H9 (cell line): ENCODE data around the gene KIF6. TPM values are rescaled to one million over a fixed set of nuclear protein-coding genes. Genes with fewer than 3 reads are reported as not detected.

ENCODE experiments used
- DNase-seq: peaks from one replicate; pipeline ENCODE4 v3.0.0-alpha.2; 2017
- H2AFZ ChIP-seq: one replicate; pipeline ENCODE4 v1.6.1; 2013; ENCODE audit warnings: mild to moderate bottlenecking, low read length, control low read depth, moderate library complexity
- H2AK5ac ChIP-seq: 2 replicates; pipeline ENCODE4 v1.6.1; 2013; ENCODE audit warnings: low read length, control low read depth, mixed read lengths; ENCODE audit not compliant: insufficient read length
- H2BK120ac ChIP-seq: one replicate; pipeline ENCODE4 v1.6.1; 2013; ENCODE audit warnings: low read depth, mild to moderate bottlenecking, low read length, control low read depth, inconsistent platforms; ENCODE audit not compliant: poor library complexity, severe bottlenecking
- H2BK12ac ChIP-seq: 2 replicates; pipeline ENCODE4 v1.6.1; 2013; ENCODE audit warnings: low read length, control low read depth, mixed read lengths, low read depth; ENCODE audit not compliant: insufficient read length
- H2BK15ac ChIP-seq: 2 replicates; pipeline ENCODE4 v1.6.1; 2013; ENCODE audit warnings: low read depth, low read length, control low read depth
- H2BK20ac ChIP-seq: one replicate; pipeline ENCODE4 v1.6.1; 2013; ENCODE audit warnings: low read depth, mild to moderate bottlenecking, low read length, control low read depth, inconsistent platforms; ENCODE audit not compliant: poor library complexity, severe bottlenecking
- H2BK5ac ChIP-seq: 2 replicates; pipeline ENCODE4 v1.6.1; 2013; ENCODE audit warnings: low read length, control low read depth, mixed read lengths; ENCODE audit not compliant: insufficient read length
- H3K14ac ChIP-seq: 2 replicates; pipeline ENCODE4 v1.6.1; 2013; ENCODE audit warnings: low read length, control low read depth; ENCODE audit not compliant: insufficient read depth
- H3K18ac ChIP-seq: 2 replicates; pipeline ENCODE4 v1.6.1; 2013; ENCODE audit warnings: low read depth, mild to moderate bottlenecking, mixed read lengths, low read length, control low read depth; ENCODE audit not compliant: insufficient read length
- H3K23ac ChIP-seq: 2 replicates; pipeline ENCODE4 v1.6.1; 2013; ENCODE audit warnings: low read length, control low read depth, mixed read lengths, low read depth; ENCODE audit not compliant: insufficient read length
- H3K23me2 ChIP-seq: 2 replicates; pipeline ENCODE4 v1.6.1; 2013; ENCODE audit warnings: low read depth, mild to moderate bottlenecking, mixed read lengths, low read length, control low read depth; ENCODE audit not compliant: insufficient read length, poor library complexity, severe bottlenecking
- H3K27ac ChIP-seq: 2 replicates; pipeline ENCODE4 v1.5.1; 2013; ENCODE audit warnings: low read length, control low read depth, mixed read lengths, low read depth; ENCODE audit not compliant: insufficient read length
- H3K27me3 ChIP-seq: 2 replicates; pipeline ENCODE4 v1.6.1; 2013; ENCODE audit warnings: low read length, control low read depth, inconsistent platforms; ENCODE audit not compliant: insufficient read depth
- H3K4ac ChIP-seq: 2 replicates; pipeline ENCODE4 v1.6.1; 2013; ENCODE audit warnings: low read depth, mild to moderate bottlenecking, control low read depth, inconsistent platforms, low read length, moderate library complexity
- H3K4me1 ChIP-seq: 2 replicates; pipeline ENCODE4 v1.6.1; 2013; ENCODE audit warnings: low read length, control low read depth, inconsistent platforms; ENCODE audit not compliant: insufficient read depth
- H3K4me2 ChIP-seq: 2 replicates; pipeline ENCODE4 v1.6.1; 2013; ENCODE audit warnings: low read length, control low read depth, mixed read lengths; ENCODE audit not compliant: insufficient read length, insufficient read depth
- H3K56ac ChIP-seq: 2 replicates; pipeline ENCODE4 v1.6.1; 2013; ENCODE audit warnings: low read depth, mild to moderate bottlenecking, mixed read lengths, low read length, control low read depth; ENCODE audit not compliant: insufficient read length
- H3K79me1 ChIP-seq: 2 replicates; pipeline ENCODE4 v1.6.1; 2013; ENCODE audit warnings: low read depth, mild to moderate bottlenecking, moderate library complexity, low read length, control low read depth, inconsistent platforms; ENCODE audit not compliant: insufficient read depth, poor library complexity, severe bottlenecking
- H3K79me2 ChIP-seq: 2 replicates; pipeline ENCODE4 v1.6.1; 2013; ENCODE audit warnings: low read length, control low read depth, inconsistent platforms; ENCODE audit not compliant: insufficient read depth
- H3K9ac ChIP-seq: 2 replicates; pipeline ENCODE4 v1.6.1; 2013; ENCODE audit warnings: low read length, control low read depth, mixed read lengths; ENCODE audit not compliant: insufficient read length; ENCODE audit errors: extremely low read depth
- H3K9me3 ChIP-seq: one replicate; pipeline ENCODE4 v1.6.1; 2013; ENCODE audit warnings: low read depth, low read length, inconsistent platforms; ENCODE audit not compliant: control insufficient read depth
- H3T11ph ChIP-seq: one replicate; pipeline ENCODE4 v1.6.1; 2013; ENCODE audit warnings: mild to moderate bottlenecking, low read length, control low read depth, inconsistent platforms
- H4K20me1 ChIP-seq: one replicate; pipeline ENCODE4 v1.6.1; 2013; ENCODE audit not compliant: control insufficient read depth, insufficient read length, insufficient read depth
- H4K5ac ChIP-seq: 2 replicates; pipeline ENCODE4 v1.6.1; 2013; ENCODE audit warnings: low read depth, mild to moderate bottlenecking, mixed read lengths, low read length, control low read depth; ENCODE audit not compliant: insufficient read length
- H4K8ac ChIP-seq: replicated peaks from 2 replicates; pipeline ENCODE4 v1.6.1; 2013; ENCODE audit warnings: low read length, control low read depth, mixed read lengths, low read depth; ENCODE audit not compliant: insufficient read length
- H4K91ac ChIP-seq: 2 replicates; pipeline ENCODE4 v1.6.1; 2013; ENCODE audit warnings: low read depth, mild to moderate bottlenecking, moderate library complexity, mixed read lengths, low read length, control low read depth; ENCODE audit not compliant: insufficient read length
- H3K27ac Mint-ChIP-seq, 3 experiments: 2 replicates in 2 of 3; 3 replicates in 1 of 3; pipeline ENCODE4 v1.8.0; 2020 to 2021; ENCODE audit warnings: mixed read lengths in 3 of 3, mild to moderate bottlenecking in 1 of 3, moderate library complexity in 1 of 3
- H3K27me3 Mint-ChIP-seq: 2 replicates; pipeline ENCODE4 v1.8.0; 2021; ENCODE audit warnings: low read depth, mild to moderate bottlenecking, moderate library complexity, mixed read lengths
- H3K36me3 Mint-ChIP-seq, 3 experiments: 2 replicates in 2 of 3; 3 replicates in 1 of 3; pipeline ENCODE4 v1.8.0; 2020 to 2021; ENCODE audit warnings: low read depth in 3 of 3, mixed read lengths in 3 of 3; ENCODE audit not compliant: insufficient read depth in 1 of 3
- H3K4me1 Mint-ChIP-seq, 2 experiments: 2 replicates each; pipeline ENCODE4 v1.8.0; 2020; ENCODE audit warnings: mixed read lengths in 2 of 2
- H3K4me3 Mint-ChIP-seq, 2 experiments: 2 replicates in 1 of 2; 3 replicates in 1 of 2; pipeline ENCODE4 v1.8.0; 2020 to 2021; ENCODE audit warnings: mild to moderate bottlenecking in 2 of 2, mixed read lengths in 2 of 2, moderate library complexity in 1 of 2
- H3K9me3 Mint-ChIP-seq, 2 experiments: 2 replicates in 1 of 2; 3 replicates in 1 of 2; pipeline ENCODE4 v1.8.0; 2020; ENCODE audit warnings: mild to moderate bottlenecking in 2 of 2, mixed read lengths in 2 of 2, moderate library complexity in 1 of 2
- WGBS: extraction: QIAGEN DNeasy Blood & Tissue Kit; methylation state at CpG from one replicate; pipeline ENCODE4 v1.1.7; 2013; ENCODE audit warnings: missing lambda C conversion rate, low lambda C conversion rate, mixed read lengths; ENCODE audit not compliant: insufficient read length; ENCODE audit errors: extremely low coverage; 5-methylcytosine and 5-hydroxymethylcytosine counted together
- total RNA-seq: library from RNA; stranded (reverse); gene quantifications from 2 replicates; pipeline ENCODE4 v1.2.1, GENCODE V29; 2021
- TF ChIP-seq, protein P1 (sequence below): fragments of 200-600 bp; sonication (generic); conservative IDR thresholded peaks from 3 replicates; pipeline ENCODE4 v1.8.0; 2021; ENCODE audit warnings: antibody characterized with exemption, mild to moderate bottlenecking

The KIF6 gene
- total RNA-seq, 1 experiment from 2014 or later: 0.63 TPM

DNA sequence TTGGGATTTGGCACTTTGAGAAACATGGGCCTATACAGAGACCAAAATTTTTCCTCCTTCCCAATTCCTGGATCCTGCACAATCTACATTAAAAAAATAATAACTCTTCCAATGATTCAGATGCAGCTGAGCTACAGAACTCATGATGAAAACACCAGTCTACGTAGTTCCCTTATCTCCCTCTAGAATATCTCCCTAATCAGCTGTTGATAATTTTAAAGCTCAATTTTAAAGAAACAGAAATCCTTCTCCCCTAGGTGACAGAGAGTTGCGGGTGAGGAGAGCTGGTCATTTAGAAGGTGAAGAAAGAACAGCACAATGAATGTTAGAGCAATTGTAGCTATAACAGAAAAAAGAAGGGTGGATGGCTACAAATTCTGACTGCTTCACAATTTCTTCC, 227.1 kb downstream of the KIF6 start:
- no CpG with 5 or more reads among the region's 2 CpGs for WGBS
- H3K4me1 ChIP-seq: peaks cover 9% of the 10 kb centered on the region; the same call in 1 of the 2 replicates
- H3K36me3 Mint-ChIP-seq: peaks cover 9 to 27% (median 17%) of the 10 kb centered on the region in 3 experiments
- no peaks in the 10 kb centered on the region for H3K79me1 ChIP-seq
- H2AFZ ChIP-seq: no peak overlapping the region
- no peaks in the 10 kb centered on the region for H3K9me3 ChIP-seq
- no peak overlapping the region for H2BK20ac ChIP-seq
- no peaks in the 10 kb centered on the region for H4K20me1 ChIP-seq
- no peak overlapping the region for H3K56ac ChIP-seq
- H3K9ac ChIP-seq: no peak overlapping the region
- no peaks in the 10 kb centered on the region for H3K27me3 ChIP-seq
- H3K27ac Mint-ChIP-seq: no peak overlapping the region; a peak in 1 of 7 replicates
- H3K4me2 ChIP-seq: no peak overlapping the region
- no peak overlapping the region for H3K4ac ChIP-seq
- H2BK15ac ChIP-seq: no peak overlapping the region
- no peaks in the 10 kb centered on the region for H3K79me2 ChIP-seq
- no peak overlapping the region for H4K5ac ChIP-seq
- no peak overlapping the region for H2BK12ac ChIP-seq
- peaks cover 19 to 22% of the 10 kb centered on the region in 2 experiments for H3K4me1 Mint-ChIP-seq
- no peak overlapping the region for H2BK120ac ChIP-seq
- no peak overlapping the region for H3K4me3 Mint-ChIP-seq
- H3K14ac ChIP-seq: no peak overlapping the region
- H3K23me2 ChIP-seq: no peaks in the 10 kb centered on the region
- no peak overlapping the region for H4K91ac ChIP-seq
- no peak overlapping the region for H4K8ac ChIP-seq
- H2AK5ac ChIP-seq: no peak overlapping the region
- H3K23ac ChIP-seq: no peak overlapping the region
- H2BK5ac ChIP-seq: no peak overlapping the region
- TF ChIP-seq, protein P1, sequence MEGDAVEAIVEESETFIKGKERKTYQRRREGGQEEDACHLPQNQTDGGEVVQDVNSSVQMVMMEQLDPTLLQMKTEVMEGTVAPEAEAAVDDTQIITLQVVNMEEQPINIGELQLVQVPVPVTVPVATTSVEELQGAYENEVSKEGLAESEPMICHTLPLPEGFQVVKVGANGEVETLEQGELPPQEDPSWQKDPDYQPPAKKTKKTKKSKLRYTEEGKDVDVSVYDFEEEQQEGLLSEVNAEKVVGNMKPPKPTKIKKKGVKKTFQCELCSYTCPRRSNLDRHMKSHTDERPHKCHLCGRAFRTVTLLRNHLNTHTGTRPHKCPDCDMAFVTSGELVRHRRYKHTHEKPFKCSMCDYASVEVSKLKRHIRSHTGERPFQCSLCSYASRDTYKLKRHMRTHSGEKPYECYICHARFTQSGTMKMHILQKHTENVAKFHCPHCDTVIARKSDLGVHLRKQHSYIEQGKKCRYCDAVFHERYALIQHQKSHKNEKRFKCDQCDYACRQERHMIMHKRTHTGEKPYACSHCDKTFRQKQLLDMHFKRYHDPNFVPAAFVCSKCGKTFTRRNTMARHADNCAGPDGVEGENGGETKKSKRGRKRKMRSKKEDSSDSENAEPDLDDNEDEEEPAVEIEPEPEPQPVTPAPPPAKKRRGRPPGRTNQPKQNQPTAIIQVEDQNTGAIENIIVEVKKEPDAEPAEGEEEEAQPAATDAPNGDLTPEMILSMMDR: no peak
- no peaks in the 10 kb centered on the region for H3K27me3 Mint-ChIP-seq
- no peak overlapping the region for H3K27ac ChIP-seq
- no peak for DNase-seq
- H3K18ac ChIP-seq: no peak overlapping the region
- H3K9me3 Mint-ChIP-seq: peaks cover 18 to 27% of the 10 kb centered on the region in 2 experiments
- H3T11ph ChIP-seq: no peak overlapping the region
